ENCODE measurements around the gene TAS2R42. TPM values are rescaled to one million over a fixed set of nuclear protein-coding genes. Genes with fewer than 3 reads are reported as not detected.

Gene TAS2R42, protein sequence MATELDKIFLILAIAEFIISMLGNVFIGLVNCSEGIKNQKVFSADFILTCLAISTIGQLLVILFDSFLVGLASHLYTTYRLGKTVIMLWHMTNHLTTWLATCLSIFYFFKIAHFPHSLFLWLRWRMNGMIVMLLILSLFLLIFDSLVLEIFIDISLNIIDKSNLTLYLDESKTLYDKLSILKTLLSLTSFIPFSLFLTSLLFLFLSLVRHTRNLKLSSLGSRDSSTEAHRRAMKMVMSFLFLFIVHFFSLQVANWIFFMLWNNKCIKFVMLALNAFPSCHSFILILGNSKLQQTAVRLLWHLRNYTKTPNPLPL
- total RNA-seq (2022; extraction: Qiagen RNA extraction; ENCODE audit: low read depth) = not detected in 5 replicates

DNA sequence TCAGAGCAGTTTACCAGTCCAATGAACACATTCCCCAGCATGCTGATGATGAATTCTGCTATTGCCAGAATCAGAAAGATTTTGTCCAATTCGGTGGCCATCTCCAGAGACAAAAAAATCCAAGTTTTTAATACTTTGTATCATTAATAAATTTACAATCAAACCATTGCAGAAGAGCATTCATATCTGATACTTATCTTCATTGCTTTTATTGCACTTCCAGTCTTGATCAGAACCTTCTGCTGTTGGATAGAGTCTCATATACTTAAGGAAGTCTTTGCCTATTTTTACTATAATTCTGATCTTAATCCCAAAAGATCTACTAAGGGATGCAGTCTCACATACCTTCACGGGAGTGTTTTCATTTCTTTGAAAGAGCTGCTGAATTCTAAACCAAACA is at the start of gene TAS2R42:
Gene TAS2R42 (minus strand): TSS at position 101 of the 400 bp plus-strand sequence. CDS start 0 bp downstream, at position 101.

DNA sequence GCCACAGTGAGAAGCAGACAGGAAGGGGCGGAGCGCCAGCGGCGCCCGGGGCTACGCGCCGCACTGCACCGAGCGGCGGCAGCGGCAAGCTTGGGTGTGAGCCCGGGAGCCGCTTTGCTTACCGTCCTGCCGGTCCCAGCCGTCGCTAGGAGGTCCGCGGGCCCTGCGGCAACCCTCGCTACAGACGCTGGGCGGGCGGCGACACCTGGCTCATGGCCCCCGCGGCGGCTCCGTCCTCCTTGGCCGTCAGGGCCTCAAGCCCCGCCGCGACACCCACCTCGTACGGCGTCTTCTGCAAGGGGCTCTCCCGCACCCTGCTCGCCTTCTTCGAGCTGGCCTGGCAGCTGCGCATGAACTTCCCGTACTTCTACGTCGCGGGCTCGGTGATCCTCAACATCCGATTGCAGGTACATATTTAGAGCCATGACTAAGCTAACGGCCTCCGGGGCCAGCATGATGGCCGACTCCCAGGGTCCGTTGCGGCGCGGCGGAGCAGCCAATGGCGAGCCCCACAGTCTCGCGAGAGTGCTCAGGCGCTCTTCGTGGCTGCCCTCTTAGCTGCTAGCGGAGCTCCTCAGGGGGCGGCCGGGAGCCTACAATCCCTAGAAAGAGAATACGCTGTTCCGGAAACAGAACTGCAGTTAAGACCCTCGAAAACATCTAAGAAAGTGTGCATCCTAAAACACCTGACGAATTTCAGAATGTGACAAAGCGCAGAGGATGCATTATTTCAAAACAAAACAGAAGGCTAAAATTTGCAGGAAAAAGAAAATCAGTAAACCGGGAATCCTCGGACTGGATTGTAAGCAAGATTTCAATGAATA is 15.4 kb downstream of the TAS2R42 start, which contains the start of gene SMIM10L1:
Gene SMIM10L1 (plus strand): TSS at position 50 of the 824 bp plus-strand sequence. CDS start 163 bp downstream, at position 213.

Other genes starting within 250 kb of the TAS2R42 start
- 0.38 to 0.81 TPM (median 0.73 TPM) in 5 replicates for gene TAS2R14, start 247.7 kb downstream of the TAS2R42 start, total RNA-seq (2022; extraction: Qiagen RNA extraction; ENCODE audit: low read depth)
- gene TAS2R50, start 200.0 kb downstream of the TAS2R42 start, total RNA-seq (2022; extraction: Qiagen RNA extraction; ENCODE audit: low read depth) = not detected in 5 replicates
- gene TAS2R20, start 188.6 kb downstream of the TAS2R42 start, total RNA-seq (2022; extraction: Qiagen RNA extraction; ENCODE audit: low read depth) = 0.07 to 0.09 TPM in 2 of 5 replicates, not detected in the others
- gene TAS2R19, start 164.3 kb downstream of the TAS2R42 start, total RNA-seq (2022; extraction: Qiagen RNA extraction; ENCODE audit: low read depth) = 0.16 TPM in 1 of 5 replicates, not detected in the others
- 0.14 to 0.33 TPM (median 0.18 TPM) in 4 of 5 replicates, not detected in the other for gene TAS2R31, start 155.5 kb downstream of the TAS2R42 start, total RNA-seq (2022; extraction: Qiagen RNA extraction; ENCODE audit: low read depth)
- not detected in 5 replicates for gene TAS2R46, start 124.6 kb downstream of the TAS2R42 start, total RNA-seq (2022; extraction: Qiagen RNA extraction; ENCODE audit: low read depth)
- not detected in 5 replicates for gene TAS2R43, start 94.6 kb downstream of the TAS2R42 start, total RNA-seq (2022; extraction: Qiagen RNA extraction; ENCODE audit: low read depth)
- gene TAS2R30, start 52.3 kb downstream of the TAS2R42 start, total RNA-seq (2022; extraction: Qiagen RNA extraction; ENCODE audit: low read depth) = not detected in 5 replicates
- 6.6 to 9.2 TPM (median 8.7 TPM) in 5 replicates for gene SMIM10L1, start 15.7 kb downstream of the TAS2R42 start, total RNA-seq (2022; extraction: Qiagen RNA extraction; ENCODE audit: low read depth)
- not detected in 5 replicates for gene PRB3, start 82.8 kb upstream of the TAS2R42 start, total RNA-seq (2022; extraction: Qiagen RNA extraction; ENCODE audit: low read depth)
- gene PRB4, start 123.5 kb upstream of the TAS2R42 start, total RNA-seq (2022; extraction: Qiagen RNA extraction; ENCODE audit: low read depth) = not detected in 5 replicates
- not detected in 5 replicates for gene PRB2, start 208.6 kb upstream of the TAS2R42 start, total RNA-seq (2022; extraction: Qiagen RNA extraction; ENCODE audit: low read depth)

Measured in A549 treated with RU486 at 1 μM for 4 hours (cell line).